A549 (cell line): ENCODE results near the gene IGSF23. TPM values are rescaled to one million over a fixed set of nuclear protein-coding genes. Genes with fewer than 3 reads are reported as not detected.

Experiments
- ATAC-seq, 2 experiments: fragments of 200-7000 bp in 1 of 2; fragments of >200 bp in 1 of 2; cut with Nextera tagmentation in 1 of 2; cut with Tn5 transposase in 1 of 2; 3 replicates each; pipeline versions ENCODE4 v1.8.0 to v1.9.1; 2018 to 2020; ENCODE audit warnings: mild to moderate bottlenecking in 1 of 2, moderate library complexity in 1 of 2
- CTCF ChIA-PET: fragments of 300-600 bp; sonication (Branson Sonifier 250); formaldehyde crosslinking; extraction: SDS; loops from one replicate; lab custom pipeline; 2021; ENCODE audit warnings: antibody characterized with exemption, inconsistent platforms; lab: Yijun Ruan, JAX
- POLR2A ChIA-PET: fragments of 350-600 bp; formaldehyde crosslinking; extraction: SDS; loops from one replicate; lab custom pipeline; 2021; ENCODE audit warnings: antibody characterized with exemption, inconsistent platforms; lab: Yijun Ruan, JAX
- DNase-seq, 2 experiments: peaks; one replicate each; pipeline versions ENCODE4 v3.0.0 to v3.0.0-alpha.2; 2011 to 2016; ENCODE audit warnings: low read depth in 1 of 2, low spot score in 1 of 2
- FAIRE-seq: peaks from 2 replicates; lab custom pipeline; 2011; peaks lifted over from hg19 to GRCh38; lab: Jason Lieb, UNC
- H3K27ac ChIP-seq, 2 experiments: fragments of >200 bp; sonication (Bioruptor Twin); formaldehyde crosslinking; 3 replicates each; pipeline ENCODE4 v1.5.1; 2016 to 2017
- H3K4me1 ChIP-seq: fragments of >200 bp; sonication (Bioruptor Twin); formaldehyde crosslinking; 3 replicates; pipeline ENCODE4 v1.6.1; 2016
- H3K4me2 ChIP-seq: fragments of >200 bp; sonication (Bioruptor Twin); formaldehyde crosslinking; 3 replicates; pipeline ENCODE4 v1.6.1; 2016
- H3K4me3 ChIP-seq: fragments of >200 bp; sonication (Bioruptor Twin); formaldehyde crosslinking; 3 replicates; pipeline ENCODE4 v1.5.1; 2016
- H3K9me3 ChIP-seq: fragments of >200 bp; sonication (Bioruptor Twin); formaldehyde crosslinking; 3 replicates; pipeline ENCODE4 v1.6.1; 2016
- BCL3 ChIP-seq: fragments of >200 bp; sonication (Bioruptor Twin); formaldehyde crosslinking; IDR thresholded peaks from 3 replicates; pipeline ENCODE4 v1.6.1; 2016
- BHLHE40 ChIP-seq: IDR thresholded peaks from 2 replicates; pipeline ENCODE4 v1.6.1; 2012; ENCODE audit warnings: low read depth, low read length, inconsistent platforms
- CBX2 ChIP-seq: fragments of 200-600 bp; sonication (generic); IDR thresholded peaks from 2 replicates; pipeline ENCODE4 v1.6.1; 2016; ENCODE audit warnings: low read depth, mild to moderate bottlenecking, borderline replicate concordance
- CEBPB ChIP-seq, 2 experiments: fragments of >200 bp in 1 of 2; sonication (Bioruptor Twin) in 1 of 2; formaldehyde crosslinking in 1 of 2; IDR thresholded peaks; 2 replicates each; pipeline ENCODE4 v1.6.1; 2012 to 2016
- CHD4 ChIP-seq: fragments of 200-600 bp; sonication (generic); IDR thresholded peaks from 2 replicates; pipeline ENCODE4 v1.6.1; 2016; ENCODE audit warnings: antibody characterized with exemption, mild to moderate bottlenecking, borderline replicate concordance
- CTCF ChIP-seq: fragments of >200 bp; sonication (Bioruptor Twin); formaldehyde crosslinking; IDR thresholded peaks from 3 replicates; pipeline ENCODE4 v1.5.1; 2016
- E2F6 ChIP-seq: IDR thresholded peaks from 2 replicates; pipeline ENCODE4 v1.6.1; 2012; ENCODE audit warnings: low read depth, borderline replicate concordance
- EHMT2 ChIP-seq: fragments of 200-600 bp; sonication (generic); IDR thresholded peaks from 2 replicates; pipeline ENCODE4 v1.6.1; 2016; ENCODE audit warnings: antibody characterized with exemption, low read depth, mild to moderate bottlenecking, moderate library complexity
- FOSB ChIP-seq: fragments of 250-450 bp; sonication (Bioruptor Pico); IDR thresholded peaks from 2 replicates; pipeline ENCODE4 v1.5.0; 2020; ENCODE audit warnings: mild to moderate bottlenecking, moderate library complexity
- FOXS1 ChIP-seq: fragments of 250-450 bp; sonication (Bioruptor Pico); IDR thresholded peaks from 2 replicates; pipeline ENCODE4 v1.5.0; 2020; ENCODE audit warnings: mild to moderate bottlenecking, moderate library complexity
- HDAC2 ChIP-seq: fragments of 200-600 bp; sonication (generic); IDR thresholded peaks from 2 replicates; pipeline ENCODE4 v1.6.1; 2016
- NFE2L2 ChIP-seq: fragments of 150-350 bp; conservative IDR thresholded peaks from 2 replicates; pipeline ENCODE4 v1.6.1; 2014; ENCODE audit warnings: low read length
- NR3C1 ChIP-seq: fragments of >200 bp; sonication (Bioruptor Twin); formaldehyde crosslinking; IDR thresholded peaks from 3 replicates; pipeline ENCODE4 v1.6.1; 2017
- PHF8 ChIP-seq: fragments of 200-600 bp; sonication (generic); IDR thresholded peaks from 2 replicates; pipeline ENCODE4 v1.6.1; 2016; ENCODE audit warnings: low read depth, mild to moderate bottlenecking, antibody characterized with exemption, moderate library complexity, borderline replicate concordance
- POLR2AphosphoS2 ChIP-seq: conservative IDR thresholded peaks from 2 replicates; pipeline ENCODE4 v1.6.1; 2012; ENCODE audit warnings: low read length, improper control_type of control experiment, inconsistent platforms
- RAD21 ChIP-seq, 2 experiments: fragments of >200 bp in 1 of 2; sonication (Bioruptor Twin) in 1 of 2; formaldehyde crosslinking in 1 of 2; IDR thresholded peaks in 1 of 2; conservative IDR thresholded peaks in 1 of 2; 2 replicates in 1 of 2; 3 replicates in 1 of 2; pipeline ENCODE4 v1.6.1; 2012 to 2018; ENCODE audit warnings: inconsistent platforms in 1 of 2
- RFX5 ChIP-seq: fragments of 450-650 bp; IDR thresholded peaks from 2 replicates; pipeline ENCODE4 v1.7.1; 2014; ENCODE audit warnings: antibody characterized with exemption, mild to moderate bottlenecking, moderate library complexity
- SREBF2 ChIP-seq: fragments of 450-650 bp; IDR thresholded peaks from 2 replicates; pipeline ENCODE4 v1.6.1; 2014; ENCODE audit warnings: mild to moderate bottlenecking, moderate library complexity
- ZNF302 ChIP-seq: fragments of 250-450 bp; sonication (Bioruptor Pico); IDR thresholded peaks from 2 replicates; pipeline ENCODE4 v1.9.0; 2021; ENCODE audit warnings: inconsistent platforms, mild to moderate bottlenecking, moderate library complexity
- ZSCAN20 ChIP-seq: fragments of 250-450 bp; sonication (Bioruptor Pico); IDR thresholded peaks from 2 replicates; pipeline ENCODE4 v1.8.0; 2022; ENCODE audit warnings: mild to moderate bottlenecking, moderate library complexity
- WGBS: methylation state at CpG from one replicate; pipeline ENCODE4 v1.1.6; 2017; ENCODE audit errors: missing lambda C conversion rate; 5-methylcytosine and 5-hydroxymethylcytosine counted together
- polyA plus RNA-seq, 4 experiments: library from polyadenylated mRNA; depleted of rRNA in 3 of 4; stranded (reverse); fragments of >200 nt; fragmentation: RNase III in 1 of 4; extraction: RNeasy Plus Mini Kit Qiagen cat#74134 plus additional on column Dnase treatment in 1 of 4; gene quantifications; 2 replicates in 3 of 4; 3 replicates in 1 of 4; pipeline ENCODE4 v1.2.3, GENCODE V29; 2011 to 2017
- TF ChIP-seq, protein P1 (sequence below): fragments of 250-450 bp; sonication (Bioruptor Pico); IDR thresholded peaks from 2 replicates; pipeline ENCODE4 v1.5.0; 2021; ENCODE audit warnings: mild to moderate bottlenecking, moderate library complexity, borderline replicate concordance

The IGSF23 gene
- polyA plus RNA-seq, 2 of the 4 experiments (the other 2 are of a cell fraction): 0.14 to 0.35 TPM

- no peak overlapping the region for H3K4me3 ChIP-seq
- no peak overlapping the region for H3K4me2 ChIP-seq
- ChIA-PET CTCF (interaction anchor here (6.0 to 12.5 kb wide), 3 partner anchors 17 to 46 kb away, joined by 44 to 115 read pairs (median 103); no protein-coding TSS in a partner anchor), POLR2A (no interaction called here)
- no peaks in the 10 kb centered on the region for H3K9me3 ChIP-seq
- 58% methylated on average over 7 of the region's 7 CpGs for WGBS
- ATAC-seq: no peak
- FAIRE-seq: no peak
- H3K27ac ChIP-seq: peak overlapping the region in 1 of 2 experiments; percentile 46; a peak in 2 of 6 replicates
- no peak for DNase-seq
- TF ChIP-seq ZSCAN20 (CRISPR knock-in tag) (no peak), HDAC2 (no peak), PHF8 (no peak), FOSB (CRISPR knock-in tag) (no peak), FOXS1 (CRISPR knock-in tag) (no peak), BHLHE40 (no peak), CBX2 (no peak), ZNF302 (CRISPR knock-in tag) (no peak)
- TF ChIP-seq, protein P1, sequence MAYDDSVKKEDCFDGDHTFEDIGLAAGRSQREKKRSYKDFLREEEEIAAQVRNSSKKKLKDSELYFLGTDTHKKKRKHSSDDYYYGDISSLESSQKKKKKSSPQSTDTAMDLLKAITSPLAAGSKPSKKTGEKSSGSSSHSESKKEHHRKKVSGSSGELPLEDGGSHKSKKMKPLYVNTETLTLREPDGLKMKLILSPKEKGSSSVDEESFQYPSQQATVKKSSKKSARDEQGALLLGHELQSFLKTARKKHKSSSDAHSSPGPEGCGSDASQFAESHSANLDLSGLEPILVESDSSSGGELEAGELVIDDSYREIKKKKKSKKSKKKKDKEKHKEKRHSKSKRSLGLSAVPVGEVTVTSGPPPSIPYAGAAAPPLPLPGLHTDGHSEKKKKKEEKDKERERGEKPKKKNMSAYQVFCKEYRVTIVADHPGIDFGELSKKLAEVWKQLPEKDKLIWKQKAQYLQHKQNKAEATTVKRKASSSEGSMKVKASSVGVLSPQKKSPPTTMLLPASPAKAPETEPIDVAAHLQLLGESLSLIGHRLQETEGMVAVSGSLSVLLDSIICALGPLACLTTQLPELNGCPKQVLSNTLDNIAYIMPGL (CRISPR knock-in tag): no peak
- TF ChIP-seq, all 56 proteins: peak for 0
- H3K4me1 ChIP-seq: peaks cover 42% of the 10 kb centered on the region
Observed at GRCh38 chr19:44608391-44608821, 5.0 kb upstream of the IGSF23 start.

DNA sequence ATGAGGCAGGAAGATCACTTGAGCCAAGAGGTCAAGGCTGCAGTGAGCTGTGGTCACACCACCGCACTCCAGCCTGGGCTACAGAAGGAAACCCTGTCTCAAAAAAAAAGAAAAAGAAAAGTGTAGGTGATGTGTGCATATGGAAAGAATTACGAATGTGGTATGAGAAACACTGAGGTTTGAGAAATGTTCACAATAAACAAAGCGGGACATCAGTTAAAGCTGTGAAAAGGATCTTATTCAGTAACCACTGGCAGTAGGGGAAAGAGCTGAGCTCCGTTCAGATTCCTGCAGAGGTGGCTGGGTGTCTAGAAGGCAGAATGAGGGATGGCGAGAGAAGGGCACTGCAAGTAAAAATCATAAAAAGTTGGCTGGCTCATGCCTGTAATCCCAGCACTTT is 4.1 kb upstream of the IGSF23 start:
- Histone ChIP-seq H3K9me3 (no peaks in the 10 kb centered on the region), H3K27ac (peak overlapping the region in 1 of 2 experiments; percentile 33; a peak in 2 of 6 replicates), H3K4me2 (no peak overlapping the region), H3K4me3 (no peak overlapping the region), H3K4me1 (peaks cover 33% of the 10 kb centered on the region)
- FAIRE-seq (no peak), ATAC-seq (no peak), DNase-seq (no peak)
- TF ChIP-seq CTCF (no peak), ZNF302 (CRISPR knock-in tag) (no peak), EHMT2 (no peak), CEBPB (IDR thresholded peaks at IDR 0.05) (no peak), CBX2 (no peak), RAD21 (conservative IDR thresholded peaks at IDR 0.05 in 1 of 2, IDR thresholded peaks at IDR 0.05 in 1 of 2) (no peak), BCL3 (no peak), NR3C1 (no peak), SREBF2 (no peak), NFE2L2 (no peak), RFX5 (no peak), CHD4 (no peak), FOXS1 (CRISPR knock-in tag) (no peak), BHLHE40 (no peak), E2F6 (no peak), ZSCAN20 (CRISPR knock-in tag) (no peak), POLR2AphosphoS2 (no peak)
- WGBS: 93% methylated on average over 5 of the region's 5 CpGs
- ChIA-PET CTCF (interaction anchor here (1.2 to 12.5 kb wide), 11 partner anchors 8 to 115 kb away, joined by 3 to 115 read pairs (median 14); partner anchors contain the start of gene PVR), POLR2A (no interaction called here)
